Endothelial cell of umbilical vein (primary cell): ENCODE data around the gene SEMA3A.

Experiments used
- CTCF ChIP-seq, 2 donors: IDR thresholded peaks; 1 replicate in 1 of 2; 2 replicates in 1 of 2; pipeline ENCODE4 v1.5.1; 2011; ENCODE audit warnings: low read length in 2 of 2, mild to moderate bottlenecking in 2 of 2, moderate library complexity in 2 of 2, control low read depth in 1 of 2, inconsistent platforms in 1 of 2, low read depth in 1 of 2; ENCODE audit not compliant: insufficient read depth in 1 of 2; ENCODE audit errors: extremely low read depth in 1 of 2
- EZH2 ChIP-seq: IDR thresholded peaks from 2 replicates; pipeline ENCODE4 v1.6.1; 2012; ENCODE audit warnings: borderline replicate concordance, low read depth, mild to moderate bottlenecking, moderate library complexity, low read length, inconsistent platforms; ENCODE audit not compliant: severe bottlenecking
- POLR2A ChIP-seq: IDR thresholded peaks from 2 replicates; pipeline ENCODE4 v1.6.1; 2012; ENCODE audit warnings: low read depth, mild to moderate bottlenecking, control low read depth, low read length

DNA sequence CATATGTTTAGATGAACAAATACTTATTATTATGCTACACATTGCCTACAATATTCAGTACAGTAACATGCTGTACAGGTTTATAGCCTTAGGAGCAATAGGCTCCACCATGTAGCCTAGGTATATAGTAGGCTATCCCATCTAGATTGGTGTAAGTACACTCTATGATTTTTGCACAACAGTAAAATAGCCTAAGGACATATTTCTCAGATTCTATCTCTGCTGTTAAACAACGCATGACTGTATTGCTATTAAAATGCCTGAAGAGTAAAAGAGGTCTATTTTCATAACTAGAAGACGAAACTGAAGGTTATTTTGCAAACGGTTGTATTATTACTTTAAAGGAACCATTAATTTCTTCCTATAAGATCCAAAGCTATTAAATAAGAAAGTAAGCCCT, 88.3 kb downstream of the SEMA3A start:
- TF ChIP-seq CTCF (IDR thresholded peaks at IDR 0.05; ENCODE audit: extremely low read depth in 1 of 2, insufficient read depth in 1 of 2, low read depth in 1 of 2, low read length in 2 of 2) (no peak), EZH2 (no peak), POLR2A (no peak)
